Transverse colon (tissue), 3 donors: ENCODE results near the gene NCOR1.

Experiments used
- EP300 ChIP-seq: sonication (generic); formaldehyde crosslinking; IDR thresholded peaks from one replicate; pipeline ENCODE4 v1.6.1; 2017; ENCODE audit warnings: antibody characterized with exemption, low read depth
- POLR2A ChIP-seq: fragments of 450-650 bp; IDR thresholded peaks from one replicate; pipeline ENCODE4 v1.6.1; 2016; ENCODE audit warnings: antibody characterized with exemption, mild to moderate bottlenecking, moderate library complexity
- TF ChIP-seq, protein P1 (sequence below), 5 experiments: fragments of 200-600 bp in 3 of 5; fragments of 450-650 bp in 2 of 5; sonication (generic) in 3 of 5; IDR thresholded peaks; 1 replicate in 2 of 5; 2 replicates in 3 of 5; pipeline ENCODE4 v1.5.1; 2016 to 2017; ENCODE audit warnings: antibody characterized with exemption in 5 of 5, inconsistent platforms in 3 of 5, mild to moderate bottlenecking in 2 of 5, moderate library complexity in 1 of 5

DNA sequence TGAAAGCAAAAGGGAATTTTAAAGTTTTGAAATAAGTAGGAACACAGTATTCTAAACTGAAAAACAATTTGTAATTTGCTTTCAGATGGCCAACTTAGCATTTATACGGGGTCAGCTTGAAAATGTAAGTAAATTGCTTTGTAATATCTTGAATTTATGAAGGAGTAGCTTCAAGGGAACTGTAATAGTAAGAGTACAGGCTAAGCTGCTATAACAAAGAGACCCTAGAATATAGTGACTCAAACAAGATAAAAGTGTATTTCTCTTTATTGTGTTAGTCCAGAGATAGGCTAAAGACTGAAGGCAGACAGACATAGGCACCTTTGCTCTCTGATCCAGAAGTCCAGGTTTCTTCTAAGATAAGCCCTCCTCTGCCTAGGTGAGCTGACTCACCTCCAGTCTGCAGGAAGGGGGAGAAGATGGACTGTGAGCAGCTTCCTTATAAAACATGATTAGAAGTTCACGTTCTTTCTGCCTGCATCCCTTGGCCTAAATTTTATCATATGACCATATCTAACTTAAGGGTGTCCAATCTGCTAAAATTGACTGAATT is 212.6 kb downstream of the NCOR1 start:
- TF ChIP-seq, protein P1, sequence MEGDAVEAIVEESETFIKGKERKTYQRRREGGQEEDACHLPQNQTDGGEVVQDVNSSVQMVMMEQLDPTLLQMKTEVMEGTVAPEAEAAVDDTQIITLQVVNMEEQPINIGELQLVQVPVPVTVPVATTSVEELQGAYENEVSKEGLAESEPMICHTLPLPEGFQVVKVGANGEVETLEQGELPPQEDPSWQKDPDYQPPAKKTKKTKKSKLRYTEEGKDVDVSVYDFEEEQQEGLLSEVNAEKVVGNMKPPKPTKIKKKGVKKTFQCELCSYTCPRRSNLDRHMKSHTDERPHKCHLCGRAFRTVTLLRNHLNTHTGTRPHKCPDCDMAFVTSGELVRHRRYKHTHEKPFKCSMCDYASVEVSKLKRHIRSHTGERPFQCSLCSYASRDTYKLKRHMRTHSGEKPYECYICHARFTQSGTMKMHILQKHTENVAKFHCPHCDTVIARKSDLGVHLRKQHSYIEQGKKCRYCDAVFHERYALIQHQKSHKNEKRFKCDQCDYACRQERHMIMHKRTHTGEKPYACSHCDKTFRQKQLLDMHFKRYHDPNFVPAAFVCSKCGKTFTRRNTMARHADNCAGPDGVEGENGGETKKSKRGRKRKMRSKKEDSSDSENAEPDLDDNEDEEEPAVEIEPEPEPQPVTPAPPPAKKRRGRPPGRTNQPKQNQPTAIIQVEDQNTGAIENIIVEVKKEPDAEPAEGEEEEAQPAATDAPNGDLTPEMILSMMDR (IDR thresholded peaks at IDR 0.05), result no peak
- no peak for TF ChIP-seq EP300
- no peak for TF ChIP-seq POLR2A
